A172 (cell line): Measurements from ENCODE around the gene DENND5A. TPM values are rescaled to one million over a fixed set of nuclear protein-coding genes. Genes with fewer than 3 reads are reported as not detected.

Experiments used
- DNase-seq: peaks from one replicate; pipeline ENCODE4 v3.0.0-alpha.2; 2015; ENCODE audit warnings: low spot score
- total RNA-seq: library from RNA; depleted of rRNA; stranded (reverse); fragments of >200 nt; shearing (Covaris generic); gene quantifications from 2 replicates; pipeline ENCODE4 v1.2.3, GENCODE V29; 2014; rRNA removed

Gene DENND5A
- total RNA-seq: 78.1 and 79.4 TPM in 2 replicates

DNA sequence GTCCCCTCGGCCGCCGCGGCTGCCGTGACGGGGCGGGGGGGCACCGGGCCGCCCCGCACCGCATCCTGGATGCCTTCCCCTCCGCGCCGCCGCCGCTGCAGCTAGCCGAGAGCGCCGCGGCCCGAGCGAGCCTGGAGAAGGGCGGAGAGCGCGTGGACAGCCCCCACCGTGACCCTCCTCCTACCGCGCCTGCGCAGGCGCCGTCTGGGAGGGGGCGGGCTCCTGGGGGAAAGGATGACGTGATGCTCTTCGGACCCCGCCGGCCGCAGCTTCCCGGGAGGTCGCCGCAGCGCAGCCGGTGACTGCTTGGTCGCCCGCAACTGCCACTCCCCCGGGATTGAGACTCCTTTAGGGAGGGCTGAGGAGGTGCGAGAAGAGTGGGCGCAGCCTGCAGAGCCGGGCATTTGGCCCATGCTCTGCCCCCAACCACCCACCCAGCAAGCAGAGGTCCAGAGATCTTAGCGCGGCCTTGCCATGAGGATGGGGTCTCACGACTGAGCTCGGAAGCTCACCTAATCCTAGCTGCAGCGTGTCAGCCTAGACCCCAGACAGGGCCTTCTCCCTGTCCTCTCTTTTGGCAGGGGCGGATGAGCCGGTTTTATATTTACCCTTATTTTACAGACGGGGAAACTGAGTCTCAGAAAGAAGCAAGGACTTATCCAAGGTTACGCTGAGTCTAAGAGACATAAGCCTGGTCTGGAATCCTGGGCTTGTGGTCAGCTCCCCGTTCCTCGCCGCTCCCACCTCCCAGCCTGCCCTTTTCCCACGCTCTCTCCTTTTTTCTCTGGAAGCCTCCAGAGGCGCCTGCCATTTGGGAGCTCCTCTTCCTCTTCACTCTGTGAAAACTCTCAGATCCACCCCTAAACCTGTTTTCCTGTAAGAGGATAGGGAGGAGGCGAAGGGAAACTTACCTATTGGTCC lies at the start of gene DENND5A:
DENND5A (minus strand) TSS at position 140 of the 921 bp plus-strand sequence. CDS start 281 bp downstream, outside the sequence.
- DNase-seq: peak; percentile 77

DNA sequence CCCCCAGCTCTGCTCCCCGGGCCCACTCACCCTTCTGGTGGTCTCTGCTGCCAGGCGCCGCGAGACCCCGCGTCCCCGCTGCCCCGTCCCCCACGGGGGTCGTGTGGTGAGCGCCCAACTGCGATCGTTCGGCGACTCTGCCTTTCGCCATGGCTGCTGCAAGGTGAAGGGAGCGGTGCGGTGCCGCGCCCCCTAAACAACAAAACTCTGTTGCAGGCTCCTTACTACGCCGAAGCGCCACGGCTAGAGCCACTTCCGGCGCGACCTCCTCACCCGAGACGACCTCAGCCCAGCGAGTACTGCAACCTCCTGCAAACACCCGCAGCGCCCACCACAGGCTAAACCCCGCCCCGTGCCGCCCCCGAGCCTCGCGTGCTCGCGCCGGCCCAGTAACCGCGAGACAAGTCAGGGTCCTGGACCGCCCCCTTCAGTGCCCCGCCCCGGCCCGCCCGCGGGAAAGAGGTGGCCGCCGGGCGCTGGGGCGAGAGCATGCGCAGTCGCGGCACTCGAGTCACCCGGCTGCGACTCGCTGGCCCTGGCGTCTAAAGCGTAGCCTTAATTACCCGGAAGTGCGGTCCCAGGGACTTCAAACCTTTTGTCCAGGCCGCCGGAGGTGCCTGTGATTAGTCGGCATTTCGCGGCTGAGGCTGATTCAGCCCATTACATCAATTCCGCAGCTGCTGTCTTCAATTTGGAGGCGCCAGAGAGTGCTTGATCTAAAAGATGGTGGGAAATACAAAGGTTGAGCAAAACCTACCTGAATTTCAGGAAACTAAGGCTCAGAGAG lies 49.3 kb upstream of the DENND5A start, which contains the start of gene TMEM41B:
TMEM41B (minus strand) TSS at position 303 of the 787 bp plus-strand sequence; CDS start at position 151, 152 bp downstream.
- peak; percentile 99 for DNase-seq

DNA sequence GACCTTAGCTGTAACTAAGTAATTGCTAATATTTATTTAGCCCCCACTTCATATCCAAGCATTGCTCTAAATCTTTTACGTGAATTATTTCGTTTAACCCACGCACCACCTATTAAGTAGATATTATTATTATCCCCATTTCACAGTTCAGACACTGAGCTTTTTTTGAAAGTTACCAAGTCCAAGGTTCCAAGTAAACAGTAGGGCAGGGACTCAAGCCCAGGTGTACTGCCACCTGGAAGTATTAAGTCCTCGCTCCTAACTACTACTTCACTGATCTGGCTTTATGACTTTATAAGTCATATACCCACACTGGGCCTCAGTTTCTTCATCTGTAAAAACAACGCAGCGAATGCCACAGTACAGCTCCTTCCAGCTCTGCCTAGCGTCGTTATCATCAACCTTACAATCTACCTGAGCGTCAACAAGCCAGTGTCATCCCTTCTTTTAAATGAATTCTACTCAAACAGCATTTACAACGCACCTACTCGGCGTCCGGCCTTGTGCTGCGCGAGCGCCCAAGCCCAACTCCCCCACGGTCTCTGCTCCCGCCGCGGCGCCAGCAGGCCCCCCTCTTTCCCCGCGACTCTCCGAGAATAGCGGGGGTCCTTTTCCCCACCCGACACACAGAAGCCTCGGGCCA lies 48.6 kb upstream of the DENND5A start:
- DNase-seq: peak; percentile 6

DNA sequence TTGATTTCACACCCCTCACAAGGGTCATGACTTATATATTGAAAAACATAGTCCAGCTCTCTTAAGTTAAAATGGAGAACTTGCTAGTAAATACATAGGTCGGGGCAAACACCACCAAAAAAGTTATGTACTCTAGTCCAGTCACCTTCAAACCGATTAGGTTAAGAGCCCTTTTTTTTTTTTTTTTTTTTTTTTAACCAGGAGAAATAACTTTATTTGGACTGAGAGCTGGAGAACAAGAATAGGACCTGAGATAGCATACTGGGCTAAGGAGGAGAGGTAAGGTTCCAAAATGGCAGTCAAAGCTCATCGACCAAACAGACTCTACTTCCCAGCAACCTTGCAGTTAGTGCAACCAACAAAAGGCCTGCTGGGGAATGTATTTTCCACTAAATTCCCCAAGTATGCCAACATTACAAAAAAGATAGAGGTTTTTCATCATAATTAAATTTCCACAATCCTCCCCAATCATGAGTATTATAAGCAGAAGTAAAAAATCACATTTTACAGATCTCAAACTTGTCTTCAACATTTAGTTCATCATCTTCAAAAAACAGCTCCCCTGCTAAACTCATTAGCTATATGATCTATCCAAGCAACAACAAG lies 45.4 kb upstream of the DENND5A start:
- DNase-seq: no peak

DNA sequence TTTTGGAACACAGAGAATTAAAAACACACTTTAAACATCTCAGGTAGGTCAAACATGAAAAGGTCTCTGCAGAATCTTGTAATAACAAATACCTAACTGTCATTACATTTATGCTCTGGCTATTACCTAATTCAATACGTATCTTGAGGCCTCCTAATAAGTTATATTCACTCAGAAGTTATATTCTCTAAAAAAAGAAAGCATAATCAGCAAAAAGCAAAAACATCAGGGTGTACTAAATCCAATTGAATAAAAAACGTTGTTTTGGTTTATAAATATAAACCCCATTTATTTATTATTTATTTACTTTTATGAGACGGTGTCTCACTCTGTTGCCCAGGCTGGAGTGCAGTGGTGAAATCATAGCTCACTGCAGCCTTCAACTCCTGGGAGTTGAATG lies 39.0 kb upstream of the DENND5A start:
- no peak for DNase-seq

DNA sequence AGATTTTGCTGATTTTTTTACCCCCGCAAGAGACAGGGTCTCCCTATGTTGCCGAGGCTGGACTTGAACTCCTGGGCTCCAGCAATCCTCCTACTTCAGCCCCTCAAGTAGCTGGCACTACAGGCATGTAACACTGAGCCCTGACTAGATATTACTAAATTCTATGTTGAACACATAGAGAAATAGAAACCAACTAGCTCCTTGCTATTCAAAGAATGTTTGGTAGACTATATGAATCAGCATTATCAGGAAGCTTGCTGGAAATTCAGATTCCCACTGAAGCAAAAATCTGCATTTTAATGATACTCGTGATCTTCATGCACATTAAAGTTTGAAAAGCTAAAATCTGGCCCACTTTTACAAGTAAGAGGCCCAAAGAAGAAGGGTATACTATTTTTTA lies 37.3 kb upstream of the DENND5A start:
- no peak for DNase-seq

DNA sequence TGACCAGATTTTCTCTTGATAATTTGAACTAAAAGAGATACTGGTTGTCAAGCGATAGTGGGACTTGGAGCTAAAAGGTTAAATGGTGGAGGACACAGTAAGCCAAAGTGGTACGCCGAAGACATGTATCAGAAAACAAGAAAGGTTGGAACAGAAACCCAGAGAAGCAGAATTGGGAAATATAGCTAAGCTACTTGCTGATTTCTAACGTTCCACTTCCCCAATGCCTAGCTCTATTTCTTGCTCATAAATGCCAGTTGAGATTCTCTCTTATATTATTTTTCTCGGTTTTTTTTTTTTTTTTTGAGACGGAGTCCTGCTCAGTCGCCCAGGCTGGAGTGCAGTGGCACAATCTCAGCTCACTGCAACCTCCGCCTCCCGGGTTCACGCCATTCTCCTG lies 36.6 kb upstream of the DENND5A start:
- no peak for DNase-seq

DNA sequence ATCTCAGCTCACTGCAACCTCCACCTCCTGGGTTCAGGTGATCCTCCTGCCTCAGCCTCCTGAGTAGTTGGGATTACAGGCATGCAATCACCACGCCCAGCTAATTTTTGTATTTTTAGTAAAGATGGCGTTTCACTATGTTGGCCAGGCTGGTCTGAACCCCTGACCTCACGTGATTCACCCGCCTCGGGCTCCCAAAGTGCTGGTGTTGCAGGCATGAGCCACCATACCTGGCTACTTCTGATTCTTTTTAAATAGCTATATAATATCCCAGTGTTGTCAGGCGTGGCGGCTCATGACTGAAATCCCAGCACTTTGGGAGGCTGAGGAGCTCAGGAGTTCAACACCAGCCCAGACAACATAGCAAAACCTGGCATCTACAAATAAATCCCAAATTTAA lies 28.5 kb upstream of the DENND5A start:
- no peak for DNase-seq

DNA sequence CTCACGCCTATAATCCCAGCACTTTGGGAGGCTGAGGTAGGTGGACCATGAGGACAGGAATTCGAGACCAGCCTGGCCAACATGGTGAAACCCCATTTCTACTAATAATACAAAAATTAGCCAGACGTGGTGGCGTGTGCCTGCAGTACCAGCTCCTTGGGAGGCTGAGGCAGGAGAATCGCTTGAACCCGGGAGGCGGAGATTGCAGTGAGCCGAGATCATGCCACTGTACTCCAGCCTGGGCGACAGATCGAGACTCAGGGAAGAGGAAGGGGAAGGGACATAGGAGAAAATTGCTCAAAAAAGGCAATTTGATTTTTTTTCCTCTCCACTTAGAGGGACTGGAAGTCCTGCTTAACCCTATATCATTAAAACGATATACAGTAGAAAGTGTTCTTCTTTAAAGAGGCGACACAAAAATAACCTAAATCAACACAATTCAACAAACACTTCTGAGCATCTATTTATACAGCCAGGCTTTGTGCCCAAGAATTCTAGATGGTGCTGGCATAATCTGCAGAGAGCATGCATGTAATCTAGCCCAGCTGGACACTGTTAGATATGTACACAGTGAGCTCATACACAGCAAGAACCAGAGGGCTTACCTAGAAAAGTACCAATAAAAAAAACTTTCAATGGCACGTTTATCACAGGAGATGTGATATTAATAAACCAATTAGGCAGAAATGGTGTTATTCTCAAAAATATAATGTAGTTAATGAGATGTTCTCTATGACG lies 20.9 kb upstream of the DENND5A start:
- no peak for DNase-seq

DNA sequence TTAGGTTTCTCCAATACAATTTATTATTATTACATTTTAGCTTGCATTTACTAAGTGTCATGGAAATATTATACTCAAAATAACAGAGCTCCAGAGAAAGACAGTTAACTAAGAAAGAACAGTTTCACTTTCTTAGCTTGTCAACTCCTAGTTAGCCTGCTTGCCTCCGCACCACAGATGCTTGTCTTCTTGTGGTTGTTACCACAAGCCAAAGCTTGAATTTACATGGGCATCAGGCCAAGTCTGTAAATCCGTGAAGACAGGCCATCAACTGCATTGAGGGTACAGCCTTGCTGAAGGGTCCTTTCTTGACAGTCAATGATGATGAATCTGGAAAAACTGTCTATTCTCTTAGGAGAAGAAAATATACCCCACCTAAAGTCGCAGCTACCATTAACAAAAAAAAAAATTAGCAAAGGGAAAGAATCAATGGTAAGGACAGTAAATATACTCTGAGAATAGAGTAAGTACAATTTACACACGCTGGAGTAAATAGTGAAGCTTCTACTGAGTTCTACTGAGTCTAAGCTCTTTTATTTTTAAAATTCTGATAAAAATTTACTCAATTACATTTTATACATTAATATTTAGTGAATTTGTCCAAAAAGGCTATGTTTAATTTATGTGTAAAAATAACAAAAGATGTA lies 15.6 kb upstream of the DENND5A start:
- peak; percentile 60 for DNase-seq

DNA sequence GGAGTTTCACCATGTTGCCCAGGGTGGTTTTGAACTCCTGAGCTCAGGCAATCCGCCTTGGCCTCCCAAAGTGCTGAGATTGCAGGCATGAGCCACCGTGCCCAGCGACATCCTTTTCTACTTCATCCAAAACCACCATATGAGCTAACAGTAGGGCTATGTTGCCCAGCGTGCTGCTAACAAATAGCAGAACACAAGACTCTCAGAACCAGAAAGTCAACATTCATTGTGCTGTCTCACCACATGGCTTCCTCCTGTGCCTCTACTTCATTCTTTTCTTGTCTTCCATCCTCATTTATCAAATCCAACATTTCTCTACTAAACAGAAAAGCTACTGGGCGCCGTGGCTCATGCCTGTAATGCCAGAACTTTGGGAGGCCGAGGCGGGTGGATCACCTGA lies 12.0 kb upstream of the DENND5A start:
- DNase-seq: no peak

DNA sequence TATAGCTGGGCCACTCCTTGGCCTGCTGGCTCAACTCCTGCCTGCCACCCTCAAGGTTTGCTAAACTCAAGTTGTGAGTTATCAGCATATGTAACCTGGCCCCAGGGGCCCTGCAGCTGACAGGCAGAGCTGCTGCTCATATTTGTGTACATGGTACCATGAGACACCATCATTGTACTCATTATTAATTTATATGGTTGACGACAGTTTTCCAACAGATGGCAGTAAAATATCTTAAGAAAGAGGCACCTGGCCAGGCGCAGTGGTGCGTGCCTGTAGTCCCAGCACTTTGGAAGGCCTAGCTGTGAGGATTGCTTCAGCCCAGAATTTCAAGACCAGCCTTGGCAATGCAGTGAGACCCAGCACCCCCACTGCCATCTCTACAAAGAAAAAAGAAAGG lies 11.4 kb upstream of the DENND5A start:
- no peak for DNase-seq

DNA sequence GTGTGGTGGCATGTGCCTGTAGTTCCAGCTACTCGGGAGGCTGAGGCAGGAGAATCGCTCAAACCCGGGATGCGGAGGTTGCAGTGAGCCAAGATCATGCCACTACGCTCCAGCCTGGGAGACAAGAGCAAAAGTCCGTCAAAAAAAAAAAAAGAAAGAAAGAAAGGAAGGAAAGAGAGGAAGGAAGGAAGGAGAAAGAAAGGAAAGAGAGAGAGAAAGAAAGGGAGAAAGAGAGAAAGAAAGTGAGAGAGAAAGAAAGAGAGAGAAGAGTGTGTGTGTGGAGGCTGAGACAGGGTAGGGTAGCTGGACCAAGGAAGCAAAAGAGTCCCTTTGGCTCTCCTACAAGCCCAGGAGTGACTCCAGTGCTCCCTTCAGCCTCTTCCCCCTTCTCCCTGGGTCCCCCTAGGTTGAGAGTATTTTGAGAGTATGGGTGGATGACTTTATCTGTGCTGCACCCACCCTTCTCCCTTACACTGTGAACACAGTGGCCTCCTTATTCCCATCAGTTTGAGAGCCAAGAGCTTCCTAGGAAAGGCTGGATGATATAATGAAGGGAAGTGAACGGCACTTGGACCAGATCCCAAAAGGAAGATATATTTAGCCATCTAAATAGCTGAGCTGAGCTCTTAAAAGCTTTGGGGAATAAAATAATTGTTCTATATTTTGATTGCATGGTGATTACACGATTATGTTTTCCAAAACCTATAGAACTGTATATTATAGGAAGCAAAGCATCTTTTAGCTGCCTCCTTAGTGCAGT lies 9.5 kb upstream of the DENND5A start:
- no peak for DNase-seq

DNA sequence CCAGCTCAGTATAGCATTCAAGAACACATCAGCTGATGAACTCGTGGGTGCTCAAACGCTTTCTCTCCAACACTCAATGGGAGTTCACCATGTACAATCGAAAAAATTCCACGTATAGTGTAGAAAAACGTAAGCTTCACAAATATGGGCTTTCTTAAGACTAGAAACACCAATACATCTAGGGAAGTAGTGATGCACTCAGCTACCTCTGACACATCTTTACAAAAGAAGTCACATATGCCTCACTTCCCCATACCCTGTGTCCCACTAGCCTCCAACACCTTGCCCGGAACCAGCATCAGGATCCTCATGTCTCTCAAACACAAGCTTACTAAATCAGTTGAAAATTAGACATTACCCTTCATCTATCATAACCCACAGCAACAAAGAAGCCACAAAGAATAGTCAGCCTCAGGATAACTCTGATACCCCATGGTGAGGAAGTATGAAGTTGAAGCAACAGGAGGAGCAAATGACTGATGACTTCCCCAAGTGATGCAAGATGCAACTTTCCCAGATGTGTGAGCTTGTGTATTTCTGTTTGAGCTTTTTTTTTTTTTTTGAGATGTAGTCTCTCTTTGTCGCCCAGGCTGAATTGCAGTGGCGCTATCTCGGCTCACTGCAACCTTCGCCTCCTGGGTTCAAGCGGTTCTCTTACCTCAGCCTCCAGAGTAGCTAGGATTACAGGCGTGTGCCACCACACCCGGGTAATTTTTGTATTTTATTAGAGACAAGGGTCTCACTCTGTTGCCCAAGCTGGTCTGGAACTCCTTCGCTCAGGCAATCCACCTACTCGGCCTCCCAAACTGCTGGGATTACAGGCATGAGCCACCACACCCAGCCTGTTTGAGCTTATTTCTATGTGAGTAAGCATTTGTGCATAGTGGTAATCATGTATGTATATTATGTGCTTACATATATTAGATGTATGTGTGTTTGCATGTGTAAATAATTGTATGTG lies 8.5 kb upstream of the DENND5A start:
- DNase-seq: peak; percentile 33

DNA sequence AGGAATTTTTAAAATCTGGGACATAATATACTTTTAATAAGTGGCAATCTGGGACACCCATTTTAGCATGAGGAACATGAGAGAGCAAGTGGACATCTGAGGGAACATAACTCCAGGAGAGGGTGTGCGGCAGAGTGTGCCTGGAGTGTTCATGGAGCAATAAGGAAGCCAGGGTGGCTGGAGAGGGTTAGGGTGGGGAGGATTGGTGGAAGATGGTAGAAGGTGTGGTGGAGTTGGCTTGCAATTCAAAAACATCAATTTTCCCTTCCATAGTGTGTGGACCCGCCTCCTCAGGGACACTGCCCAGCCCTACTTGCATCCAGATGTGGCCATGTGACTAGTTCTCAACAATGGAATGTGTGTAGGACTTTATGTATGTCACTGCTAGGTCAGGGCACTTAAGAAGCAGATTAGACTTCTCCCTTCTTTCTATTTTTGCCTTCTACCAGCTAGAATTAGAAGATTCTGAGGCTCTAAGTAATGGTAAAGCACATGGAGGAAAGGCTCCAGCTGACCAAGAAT lies 4.4 kb upstream of the DENND5A start:
- DNase-seq: no peak

DNA sequence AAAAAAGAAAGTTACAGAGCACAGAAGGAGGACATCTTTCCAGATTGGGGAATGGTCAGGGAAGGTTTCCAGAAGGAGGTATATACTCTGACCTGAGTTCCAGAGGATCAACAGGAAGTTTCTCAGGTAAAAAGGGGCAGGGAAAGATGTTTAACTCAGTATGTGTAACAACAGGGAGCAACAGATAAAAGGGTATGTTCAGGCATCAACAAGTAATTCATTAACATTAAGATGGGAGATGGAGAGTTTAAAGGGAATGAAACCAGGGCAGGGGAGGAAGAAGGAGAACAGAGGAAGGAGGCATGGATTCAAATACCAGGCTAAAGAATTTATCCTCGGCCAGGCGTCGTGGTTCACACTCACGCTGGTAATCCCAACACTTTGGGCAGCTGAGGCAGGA lies 2.5 kb upstream of the DENND5A start:
- no peak for DNase-seq

DNA sequence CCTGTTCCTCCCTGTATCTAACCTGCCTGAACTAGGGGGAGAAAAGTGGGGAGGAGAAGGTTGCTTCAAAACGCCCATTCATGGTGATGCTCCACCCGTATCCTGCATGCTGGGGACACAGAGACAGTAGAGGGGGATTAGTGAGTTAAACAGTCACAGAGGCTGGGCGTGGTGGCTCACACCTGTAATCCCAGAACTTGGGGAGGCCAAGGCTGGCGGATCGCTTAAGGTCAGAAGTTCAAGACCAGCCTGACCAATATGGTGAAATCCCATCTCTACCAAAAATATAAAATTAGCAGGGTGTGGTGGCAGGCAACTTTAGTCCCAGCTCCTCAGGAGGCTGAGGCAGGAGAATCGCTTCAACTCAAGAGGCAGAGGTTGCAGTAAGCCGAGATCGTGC lies 1.8 kb upstream of the DENND5A start:
- DNase-seq: no peak

DNA sequence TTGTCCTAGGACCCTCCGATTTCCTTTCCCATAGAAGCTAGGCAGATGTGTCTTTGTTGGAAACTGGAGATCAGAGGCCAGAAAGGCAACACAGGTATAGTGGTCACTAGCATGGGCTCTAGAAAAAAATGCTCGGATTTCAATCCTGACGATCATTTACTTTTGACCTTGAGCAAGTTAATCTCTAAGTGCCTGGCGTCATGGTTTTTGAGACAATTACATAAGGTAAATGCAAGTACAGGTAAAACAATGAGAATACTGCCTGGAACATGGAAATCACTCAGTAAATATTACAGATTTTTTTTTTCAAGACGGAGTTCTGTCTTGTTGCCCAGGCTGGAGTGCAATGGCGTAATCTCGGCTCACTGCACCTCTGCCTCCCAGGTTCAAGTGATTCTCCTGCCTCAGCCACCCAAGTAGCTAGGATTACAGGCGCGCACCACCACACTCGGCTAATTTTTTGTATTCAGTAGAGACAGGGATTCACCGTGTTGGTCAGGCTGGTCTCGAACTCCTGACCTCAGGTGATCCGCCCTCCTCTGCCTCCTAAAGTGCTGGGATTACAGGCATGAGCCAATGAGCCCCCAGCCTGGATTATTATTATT lies 1.1 kb upstream of the DENND5A start:
- DNase-seq: no peak
